ENCODE results near the gene NLRP1. TPM values are rescaled to one million over a fixed set of nuclear protein-coding genes. Genes with fewer than 3 reads are reported as not detected.

The NLRP1 gene
- total RNA-seq = 18.2 and 21.2 TPM in 2 replicates

DNA sequence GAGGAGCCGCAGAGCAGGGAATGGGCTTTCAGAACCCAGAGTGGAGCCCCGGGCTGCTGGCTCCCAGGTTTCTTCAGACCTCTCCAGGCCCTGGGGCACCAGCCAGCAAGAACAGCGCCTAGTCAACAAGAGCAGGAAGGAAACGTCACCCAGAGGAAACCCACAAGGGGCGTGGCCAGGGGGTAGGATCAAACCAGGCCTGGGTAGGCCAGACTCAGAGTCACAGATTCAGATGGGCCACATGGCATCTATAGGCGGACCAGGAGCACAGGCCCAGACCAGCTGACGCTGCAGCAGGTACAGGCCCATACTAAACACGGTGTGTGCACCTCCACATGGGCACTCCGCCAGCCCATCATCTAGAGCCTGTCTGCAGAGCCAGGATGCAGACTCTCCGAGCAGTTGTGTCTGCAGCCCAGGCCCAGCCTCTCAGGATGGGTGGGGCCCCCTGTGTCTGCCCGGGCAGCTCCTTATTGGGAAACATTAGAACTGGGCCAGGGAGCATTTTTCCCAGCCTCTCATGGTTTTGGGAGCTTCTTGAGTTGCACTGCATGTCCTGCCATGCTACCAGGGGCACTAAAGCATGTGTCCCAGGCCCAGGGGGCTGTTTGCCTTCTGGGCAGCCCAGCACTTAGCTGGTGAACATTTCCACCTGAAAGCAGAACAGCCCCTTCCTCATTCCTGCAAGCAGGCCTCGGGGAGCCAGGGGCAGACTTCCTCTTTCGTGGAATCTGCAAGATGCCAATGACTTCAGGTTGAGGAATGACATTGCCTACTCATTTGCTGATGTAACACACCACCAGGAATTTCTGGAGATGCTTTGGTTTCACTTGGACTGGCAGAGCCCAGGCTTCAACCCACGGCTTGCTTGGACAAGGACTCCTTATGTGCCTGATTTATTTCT is at the start of gene NLRP1:
NLRP1 (minus strand) TSS at position 127 of the 904 bp plus-strand sequence. CDS start 552 bp downstream, outside the sequence.

DNA sequence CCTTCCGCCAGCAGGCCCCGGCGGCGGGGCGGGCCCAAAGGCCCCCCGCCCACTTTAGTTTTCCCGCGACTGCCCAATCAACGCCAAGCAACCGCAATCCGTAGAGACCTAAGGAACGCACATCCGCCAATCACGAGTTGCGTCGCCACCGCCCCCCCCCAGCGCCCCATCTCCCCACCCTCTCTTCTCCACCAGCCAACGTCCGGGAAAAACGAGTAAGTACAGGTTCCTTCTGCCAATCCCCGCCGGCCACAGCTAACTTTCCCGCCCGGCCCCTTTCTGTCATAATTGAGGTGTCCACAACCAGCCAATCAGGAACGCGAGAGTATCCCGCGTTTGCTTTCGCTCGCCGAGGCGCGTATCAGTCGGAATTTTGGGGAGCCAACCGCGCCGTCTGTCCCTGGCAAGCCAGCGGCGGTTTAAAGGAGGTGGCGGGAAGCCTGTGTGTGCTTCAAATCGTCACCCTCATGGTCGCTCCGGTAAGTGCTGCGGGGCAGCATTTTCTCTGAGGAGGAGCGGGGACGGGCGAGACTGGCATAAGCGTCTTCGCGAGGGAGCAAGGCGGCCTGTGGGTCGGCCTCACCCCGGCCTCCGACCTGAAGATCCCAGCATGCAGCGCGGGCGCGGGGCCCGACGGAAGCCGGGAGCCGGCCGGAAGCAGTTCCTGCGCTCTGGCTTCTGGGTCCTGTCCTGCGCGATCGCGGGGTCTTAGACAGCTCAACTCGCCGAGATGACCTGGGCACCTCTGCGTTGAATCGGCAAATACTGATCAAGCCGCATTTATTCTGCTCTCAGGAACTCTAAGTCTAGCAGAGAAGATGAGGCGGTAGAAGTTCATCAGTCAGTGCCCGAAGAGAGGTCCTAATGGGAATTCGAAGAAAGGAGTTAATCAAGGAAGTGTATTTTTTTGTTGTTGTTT is 97.8 kb downstream of the NLRP1 start, which contains the start of gene MIS12:
MIS12 (plus strand) TSS at position 361 of the 919 bp plus-strand sequence. CDS start 2,297 bp downstream, outside the sequence.

DNA sequence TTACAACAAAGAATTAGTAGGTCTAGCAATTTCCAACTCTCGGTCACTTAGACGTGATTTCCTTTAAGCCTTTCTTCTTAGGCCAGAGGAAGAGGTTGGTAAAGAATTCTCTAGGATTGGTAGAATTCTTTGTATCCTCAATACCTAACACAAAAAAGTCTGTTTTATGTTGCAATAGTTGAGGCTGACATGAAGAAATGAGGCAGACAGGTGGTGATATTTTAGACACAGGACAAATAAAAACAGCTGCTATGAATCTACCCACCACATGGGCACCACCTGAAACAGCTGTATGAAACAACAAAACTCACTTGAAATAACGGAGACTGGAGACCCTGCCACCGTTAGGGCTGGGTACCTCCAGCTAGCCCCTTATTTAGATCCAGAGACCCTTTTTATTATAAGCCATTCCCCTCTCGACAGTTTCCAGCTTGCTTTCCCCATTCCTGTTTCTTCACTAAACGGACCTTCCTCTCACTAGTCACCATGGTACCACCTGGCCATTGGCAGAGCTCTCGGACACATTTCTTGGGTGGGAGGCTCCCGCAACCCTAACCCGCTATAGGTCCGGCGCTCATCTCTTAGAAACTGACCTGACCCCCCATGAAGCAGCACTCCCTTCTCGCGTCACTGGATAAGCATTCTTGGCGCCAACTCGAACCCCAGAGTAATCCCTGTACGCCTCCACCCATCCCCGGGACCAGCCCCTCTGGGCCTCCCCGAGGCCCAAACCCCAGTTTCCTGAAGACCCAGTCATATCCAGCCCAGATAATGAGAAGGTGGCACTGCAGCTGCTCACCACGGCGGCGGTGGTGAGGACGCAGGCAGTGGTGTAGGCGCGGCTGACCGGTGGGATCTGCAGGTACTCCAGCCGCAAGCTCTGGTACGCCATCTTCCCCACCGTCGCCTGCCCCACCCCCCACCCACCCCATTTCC is 98.8 kb downstream of the NLRP1 start, which contains the start of gene DERL2:
DERL2 (minus strand) TSS at position 909 of the 936 bp plus-strand sequence; CDS start at position 892, 17 bp downstream.

Other genes starting within 250 kb of the NLRP1 start
- 85.7 and 116 TPM in 2 replicates for gene NUP88, start 164.8 kb downstream of the NLRP1 start, total RNA-seq
- gene RPAIN, start 164.3 kb downstream of the NLRP1 start, total RNA-seq = 53.2 and 57.1 TPM in 2 replicates
- 239 and 334 TPM in 2 replicates for gene C1QBP, start 145.4 kb downstream of the NLRP1 start, total RNA-seq
- gene DHX33, start 115.5 kb downstream of the NLRP1 start, total RNA-seq = 14.1 and 14.4 TPM in 2 replicates
- 20.0 and 22.0 TPM in 2 replicates for gene DERL2, start 98.3 kb downstream of the NLRP1 start, total RNA-seq
- 14.1 and 14.5 TPM in 2 replicates for gene MIS12, start 97.9 kb downstream of the NLRP1 start, total RNA-seq